Inflammatory macrophage treated with lipopolysaccharide for 4 hours (primary cell): ENCODE measurements around the gene MOSPD3.
A peak's percentile ranks its signal among the peaks of the same experiment; 100 is the strongest.
"Not testable (repeated sequence)": the region's sequence is repeated elsewhere in the genome, so short reads cannot be mapped to it uniquely, and the experiment has no call there.

ENCODE experiments used
- DNase-seq: peaks from one replicate; pipeline ENCODE4 v3.0.0-alpha.2; 2020

Gene MOSPD3

DNA sequence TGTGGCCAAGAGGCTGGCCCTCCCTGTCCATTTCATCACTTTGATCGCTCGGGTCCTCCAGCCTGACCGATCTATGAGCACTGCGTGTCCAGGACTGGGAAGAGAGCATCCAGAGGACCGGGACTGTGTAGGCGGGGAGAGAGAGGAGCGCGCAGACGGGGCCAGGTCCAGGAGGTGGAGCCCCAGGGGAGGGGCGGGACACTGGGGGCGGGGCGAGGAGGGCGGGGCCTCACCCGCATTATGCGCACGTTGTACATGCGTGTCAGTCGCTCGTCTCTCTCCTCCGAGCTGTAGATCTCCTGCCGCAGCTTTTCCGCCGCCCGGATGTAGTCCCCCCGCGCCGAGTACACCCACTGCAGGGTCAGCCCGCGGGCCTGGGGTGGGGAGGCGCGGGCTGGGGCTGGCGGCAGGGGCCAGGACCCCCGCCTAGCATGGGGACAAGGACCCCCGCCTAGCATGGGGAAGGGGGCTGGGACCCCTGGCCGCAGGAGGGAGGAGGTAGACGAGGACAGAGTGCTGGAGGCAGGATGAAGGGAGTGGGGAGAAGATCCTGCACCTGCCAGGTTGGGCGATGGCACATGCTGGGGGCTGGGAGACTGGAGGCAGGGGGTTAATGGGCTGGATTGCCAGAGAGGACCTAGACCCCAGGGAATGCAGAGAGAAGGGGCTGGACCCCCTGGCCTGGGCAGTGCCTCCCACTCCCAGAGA lies 14.3 kb downstream of the MOSPD3 start:
- peak; percentile 75 for DNase-seq

DNA sequence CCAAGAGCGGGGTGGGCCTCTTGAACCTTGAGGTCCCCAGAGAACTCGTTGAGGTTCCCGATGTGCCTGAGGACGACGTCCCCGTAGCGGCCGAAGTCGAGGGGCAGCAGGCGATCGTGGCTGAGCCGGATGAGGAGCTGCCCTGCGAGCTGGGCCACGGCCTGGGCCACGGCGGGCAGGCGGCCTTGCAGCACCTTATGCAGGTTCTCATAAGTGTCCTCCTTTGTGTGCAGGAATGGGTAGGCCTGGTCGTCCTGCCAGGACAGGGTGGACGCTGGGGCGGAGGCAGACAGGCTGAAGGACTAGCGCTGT lies 14.9 kb downstream of the MOSPD3 start:
- no peak for DNase-seq

DNA sequence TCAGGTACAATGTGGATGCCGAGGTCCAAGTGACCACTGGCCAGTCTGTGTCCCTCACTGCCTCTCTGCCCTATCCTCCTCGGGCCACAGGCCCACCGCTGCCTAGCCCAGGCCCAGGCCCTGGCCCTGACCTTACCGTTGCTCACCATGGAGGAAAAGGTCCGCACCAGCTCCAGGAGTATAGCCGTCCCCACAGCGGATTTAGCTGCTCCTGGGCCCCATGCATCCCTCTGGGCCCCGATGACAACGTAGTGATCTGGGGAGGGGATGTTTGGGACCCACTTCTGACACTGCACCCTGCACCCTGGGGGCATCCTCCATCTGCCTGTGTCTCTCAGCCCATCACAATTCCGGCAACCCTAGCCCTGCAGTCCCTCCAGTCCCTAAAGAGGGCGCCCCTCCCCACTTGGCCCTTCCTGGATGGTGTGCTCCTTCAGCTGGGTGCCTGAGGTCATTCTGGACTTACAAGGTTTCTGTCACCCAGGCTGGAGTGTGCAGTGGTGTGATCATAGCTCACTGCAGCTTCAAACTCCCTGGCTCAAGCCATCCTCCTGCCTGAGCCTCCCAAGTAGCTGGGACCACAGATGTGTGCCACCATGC lies 16.9 kb downstream of the MOSPD3 start:
- peak; percentile 44 for DNase-seq

DNA sequence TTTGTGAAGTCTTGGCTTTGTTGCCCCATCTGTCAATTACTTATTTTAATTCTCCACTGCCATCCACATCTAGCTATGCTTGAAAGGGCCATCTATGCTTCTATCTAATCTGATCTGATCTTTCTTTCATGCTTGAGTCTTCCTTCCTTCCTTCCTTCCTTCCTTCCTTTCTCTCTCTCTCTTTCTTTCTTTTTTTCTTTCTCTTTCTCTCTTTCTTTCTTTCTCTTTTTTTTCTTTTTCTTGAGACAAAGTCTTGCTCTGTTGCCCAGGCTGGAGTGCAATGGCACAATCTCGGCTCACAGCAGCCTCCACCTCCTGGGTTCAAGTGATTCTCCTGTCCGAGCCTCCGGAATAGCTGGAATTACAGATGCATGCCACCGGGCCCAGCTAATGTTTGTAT lies 17.7 kb downstream of the MOSPD3 start:
- DNase-seq = no peak

DNA sequence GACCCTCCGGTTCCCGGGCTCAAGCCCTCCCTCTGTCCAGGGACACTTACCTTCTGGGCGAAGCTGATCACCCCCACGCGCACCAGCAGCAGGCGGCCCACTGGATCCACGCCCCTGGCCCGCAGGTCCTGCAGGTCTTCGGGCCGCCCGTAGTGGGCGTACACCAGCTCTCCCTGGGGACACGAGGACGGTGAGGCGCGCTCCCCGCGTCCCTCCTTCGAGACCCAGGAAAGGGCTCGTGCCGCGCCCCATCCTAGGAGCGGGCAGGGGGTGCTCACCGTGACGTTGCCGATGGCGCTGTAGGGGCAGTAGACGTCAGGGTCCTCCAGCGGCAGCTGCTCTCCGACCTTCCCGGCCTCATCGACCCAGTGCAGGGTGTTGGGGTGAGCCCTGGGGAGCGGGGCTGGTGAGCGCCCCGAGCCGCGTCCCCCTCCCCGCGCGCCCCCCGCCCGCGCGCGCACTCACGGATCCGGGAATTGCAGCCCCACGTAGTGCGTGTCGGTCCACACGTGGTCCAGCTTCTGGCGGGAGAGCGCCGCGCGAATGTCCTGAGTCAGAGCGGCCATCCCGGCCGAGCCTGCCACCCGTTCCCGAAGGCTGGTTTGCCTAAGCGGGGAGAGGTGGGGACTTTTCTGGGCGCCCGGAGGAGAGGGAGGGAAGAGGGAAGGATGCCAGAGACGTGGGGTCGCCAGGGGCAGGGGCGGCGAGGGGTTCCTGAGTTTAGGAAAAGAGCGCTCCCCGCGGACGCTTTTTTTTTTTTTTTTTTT lies 20.8 kb downstream of the MOSPD3 start:
- peak; percentile 44 for DNase-seq

DNA sequence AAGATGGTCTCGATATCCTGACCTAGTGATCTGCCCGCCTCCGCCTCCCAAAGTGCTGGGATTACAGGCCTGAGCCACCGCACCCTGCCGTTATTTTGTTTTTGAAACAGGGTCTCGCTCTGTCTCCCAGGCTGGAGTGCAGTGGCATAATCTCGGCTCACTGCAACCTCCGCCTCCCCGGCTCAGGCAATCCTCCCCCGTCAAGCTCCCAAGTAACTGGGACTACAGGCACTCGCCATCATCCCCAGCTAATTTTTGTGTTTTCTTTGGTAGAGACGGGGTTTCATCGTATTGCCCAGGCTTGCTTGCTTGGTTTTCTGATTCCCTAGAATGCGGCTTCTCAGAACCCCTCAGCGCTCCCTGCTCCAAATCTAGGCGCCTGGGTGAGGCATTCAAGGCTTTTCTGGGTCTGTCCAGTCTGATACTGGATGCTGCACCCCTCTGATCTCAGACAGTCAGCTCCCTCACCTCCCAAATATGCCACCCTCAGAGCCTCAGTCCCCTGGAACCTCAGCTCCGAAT lies 27.7 kb downstream of the MOSPD3 start:
- no peak for DNase-seq

DNA sequence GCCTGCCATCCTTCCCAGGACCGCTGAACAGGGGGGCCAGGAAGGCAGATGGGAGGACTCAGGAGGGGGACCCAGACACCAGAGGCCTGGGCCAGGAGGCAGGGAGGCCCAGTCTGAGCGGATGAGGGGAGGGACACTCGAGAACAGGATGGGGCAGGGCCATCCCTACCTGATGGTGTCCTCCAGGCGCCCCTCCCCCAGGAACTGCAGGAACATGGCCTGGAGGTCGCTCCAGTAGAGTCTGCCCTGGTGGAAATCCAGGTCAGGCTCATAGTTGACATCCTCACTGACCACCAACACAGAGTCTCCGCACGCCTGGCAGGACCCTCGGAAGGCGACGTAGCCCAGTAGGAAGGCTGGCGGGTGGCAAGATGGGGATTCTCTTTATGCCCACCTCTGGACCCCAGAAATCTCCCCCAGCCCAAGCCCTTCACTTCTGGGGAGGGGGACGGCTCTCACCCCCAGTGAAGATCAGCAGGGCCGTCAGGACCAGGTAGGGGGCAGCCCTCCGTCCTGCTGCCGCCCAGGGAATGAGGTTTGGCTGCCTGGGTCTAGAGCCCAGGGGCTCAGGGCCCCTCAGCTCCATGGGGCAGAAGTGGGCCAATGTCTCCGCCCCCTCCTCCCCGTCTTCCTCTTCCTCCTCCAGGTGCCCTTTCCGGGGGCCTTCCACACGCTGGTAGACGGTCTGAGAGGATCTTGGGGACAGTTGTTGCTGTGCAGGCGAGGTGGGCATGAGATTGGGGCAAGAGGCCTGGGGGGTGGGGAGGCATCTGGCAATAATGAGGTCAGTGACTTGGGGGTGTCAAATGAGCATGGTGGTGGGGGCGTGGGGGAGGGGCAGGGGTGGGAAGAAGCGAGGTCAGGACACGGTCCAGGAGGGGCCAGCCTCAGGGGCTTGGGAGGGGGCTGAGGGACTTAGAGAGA lies 28.4 kb downstream of the MOSPD3 start:
- DNase-seq = no peak

DNA sequence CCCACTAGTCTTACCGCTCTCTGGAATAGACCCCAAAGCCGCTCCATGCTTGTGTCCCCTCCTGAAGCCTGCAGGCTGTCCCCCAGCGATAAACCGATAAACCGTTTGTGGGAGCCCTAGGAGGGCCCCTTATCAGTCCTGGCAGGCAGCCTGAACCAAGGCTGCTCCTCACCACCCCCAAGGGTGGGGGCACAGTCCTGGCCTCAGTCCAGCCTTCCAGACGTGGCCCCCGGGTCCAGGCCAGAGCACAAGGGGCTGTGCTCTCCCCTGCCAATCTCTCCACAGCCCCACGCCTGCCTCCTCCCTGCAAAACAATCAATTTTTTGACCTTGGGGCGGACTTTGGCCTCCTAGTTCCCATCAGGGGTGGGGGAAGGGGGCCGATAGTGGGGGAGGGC lies 29.1 kb downstream of the MOSPD3 start, which contains the start of gene TFR2:
Gene TFR2, minus strand, starts transcription at position 90 of the 397 bp plus-strand sequence. Its CDS starts 43 bp downstream, at position 47.
- no peak for DNase-seq

DNA sequence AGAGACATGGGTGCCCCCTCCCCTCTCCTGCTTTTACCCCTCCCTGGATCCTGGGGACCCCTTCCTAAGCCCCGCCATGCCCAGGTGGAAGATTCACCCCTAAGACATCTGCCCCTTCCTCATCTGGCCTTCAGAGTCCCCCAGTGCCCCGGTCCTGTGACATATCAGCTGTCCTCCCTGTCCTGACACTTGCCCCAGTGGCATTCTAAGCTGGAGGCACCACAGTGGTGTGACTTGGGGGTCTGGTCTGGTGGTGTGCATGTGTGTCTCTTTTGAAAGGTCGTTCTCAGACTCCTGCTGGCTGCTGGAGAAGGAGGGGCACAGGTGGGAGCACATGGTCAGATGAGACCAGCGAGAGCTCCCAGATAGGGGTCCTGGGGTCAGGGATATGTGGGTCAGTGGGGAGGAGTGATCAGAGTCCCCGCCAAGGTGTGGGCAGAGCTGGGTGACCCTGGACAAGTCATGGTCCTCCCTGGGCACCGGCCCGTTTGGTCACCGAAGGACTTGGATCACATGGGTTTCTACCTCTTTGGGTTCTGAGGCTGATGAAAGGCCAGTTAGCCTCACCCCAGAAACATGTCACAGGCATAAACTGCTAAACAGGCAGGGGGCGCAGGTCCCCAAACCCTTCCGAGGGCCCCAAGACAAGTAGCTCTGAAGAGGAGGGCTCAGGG lies 29.7 kb downstream of the MOSPD3 start:
- no peak for DNase-seq

DNA sequence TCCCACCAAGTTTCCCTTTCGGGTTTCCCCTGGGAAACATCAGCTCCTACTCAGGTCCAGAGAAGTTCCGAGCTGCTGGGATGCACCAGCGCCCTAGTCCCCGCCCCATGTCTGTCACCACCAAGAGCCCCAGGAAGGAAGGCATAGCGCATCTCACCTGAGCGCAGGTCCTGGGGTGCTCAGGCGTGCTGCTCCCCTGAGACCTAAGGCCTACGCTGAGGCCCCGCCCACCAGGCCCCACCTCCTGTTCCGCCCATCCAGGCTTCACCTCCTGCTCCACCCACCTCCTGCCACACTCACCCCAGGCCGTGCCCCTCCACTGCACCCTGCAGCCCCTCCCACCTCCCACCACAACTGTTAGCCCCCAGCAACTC lies 30.2 kb downstream of the MOSPD3 start:
- no peak for DNase-seq

DNA sequence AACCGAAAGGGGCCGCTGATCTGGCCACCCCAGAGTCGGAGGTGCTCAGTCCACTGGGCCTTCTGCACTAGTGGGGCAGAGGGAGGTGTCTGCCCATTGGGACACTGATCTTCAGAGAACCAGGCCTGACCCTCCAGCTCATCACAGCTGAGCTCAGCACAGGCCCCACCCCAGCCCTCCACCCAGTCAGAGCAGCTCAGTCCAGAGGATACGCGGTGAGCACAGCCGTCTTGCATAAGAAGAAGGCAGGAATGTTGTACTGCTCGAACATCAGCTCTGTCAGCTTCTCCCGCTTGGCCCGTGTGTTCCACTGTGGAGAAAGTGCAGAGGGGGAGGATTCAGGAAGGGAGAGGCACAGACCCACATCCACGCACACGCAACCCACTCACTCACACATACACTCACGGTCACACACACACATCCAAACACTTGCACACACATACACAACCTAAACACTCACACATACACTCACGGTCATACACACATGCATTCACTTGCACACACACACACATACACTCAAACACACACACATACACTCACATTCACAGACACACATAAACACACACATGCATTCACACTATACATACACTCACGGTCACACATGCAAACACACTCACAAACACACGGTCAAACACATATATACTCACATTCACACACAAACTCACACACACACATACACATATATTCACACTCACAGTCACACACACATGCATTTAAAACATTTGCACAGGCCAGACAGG lies 37.7 kb downstream of the MOSPD3 start:
- DNase-seq = no peak

DNA sequence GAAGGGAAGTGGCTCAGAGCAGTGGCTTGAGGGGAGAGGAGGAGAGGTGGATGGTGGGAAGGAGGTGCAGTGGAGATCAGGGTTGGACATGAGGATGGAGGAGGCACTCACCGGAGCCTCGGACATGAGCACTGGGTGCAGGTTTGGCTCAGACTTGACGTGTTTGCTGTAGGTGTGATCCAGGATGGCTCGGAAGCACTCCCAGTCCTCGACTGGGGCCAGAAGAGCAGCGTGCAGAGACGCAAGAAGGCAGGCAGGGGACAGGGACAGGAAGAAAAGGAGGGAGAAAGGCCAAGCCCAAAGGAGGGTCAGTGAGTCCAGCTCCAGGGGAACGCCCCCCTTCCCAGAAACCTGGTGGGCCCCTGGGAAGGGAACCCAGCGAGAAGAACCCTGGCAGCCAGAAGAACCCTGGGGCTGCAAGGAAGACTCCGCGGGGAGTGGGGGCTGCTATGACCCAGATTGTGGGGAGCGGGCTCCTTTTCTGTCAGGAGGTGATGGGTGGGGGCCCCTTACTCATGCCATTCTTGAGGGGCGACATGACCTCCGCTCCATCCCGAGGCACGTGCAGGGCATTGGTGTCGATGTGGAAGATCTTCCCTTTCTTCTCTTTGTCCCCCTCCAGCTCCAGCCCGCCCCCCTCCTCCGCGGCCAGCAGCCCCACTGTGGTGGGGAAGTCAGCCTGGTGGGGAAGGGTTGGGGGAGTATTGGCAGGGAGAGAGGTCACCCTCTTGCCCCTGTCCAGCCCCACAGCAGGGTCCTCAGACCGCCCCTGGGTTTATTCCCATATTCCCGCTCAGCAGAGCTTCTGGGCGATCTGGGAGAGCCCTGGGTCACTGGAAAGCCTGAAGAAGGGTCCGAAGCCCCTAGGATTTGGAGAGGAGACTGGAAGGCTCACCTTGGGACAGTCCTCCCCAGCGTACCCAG lies 42.8 kb downstream of the MOSPD3 start:
- DNase-seq = no peak

DNA sequence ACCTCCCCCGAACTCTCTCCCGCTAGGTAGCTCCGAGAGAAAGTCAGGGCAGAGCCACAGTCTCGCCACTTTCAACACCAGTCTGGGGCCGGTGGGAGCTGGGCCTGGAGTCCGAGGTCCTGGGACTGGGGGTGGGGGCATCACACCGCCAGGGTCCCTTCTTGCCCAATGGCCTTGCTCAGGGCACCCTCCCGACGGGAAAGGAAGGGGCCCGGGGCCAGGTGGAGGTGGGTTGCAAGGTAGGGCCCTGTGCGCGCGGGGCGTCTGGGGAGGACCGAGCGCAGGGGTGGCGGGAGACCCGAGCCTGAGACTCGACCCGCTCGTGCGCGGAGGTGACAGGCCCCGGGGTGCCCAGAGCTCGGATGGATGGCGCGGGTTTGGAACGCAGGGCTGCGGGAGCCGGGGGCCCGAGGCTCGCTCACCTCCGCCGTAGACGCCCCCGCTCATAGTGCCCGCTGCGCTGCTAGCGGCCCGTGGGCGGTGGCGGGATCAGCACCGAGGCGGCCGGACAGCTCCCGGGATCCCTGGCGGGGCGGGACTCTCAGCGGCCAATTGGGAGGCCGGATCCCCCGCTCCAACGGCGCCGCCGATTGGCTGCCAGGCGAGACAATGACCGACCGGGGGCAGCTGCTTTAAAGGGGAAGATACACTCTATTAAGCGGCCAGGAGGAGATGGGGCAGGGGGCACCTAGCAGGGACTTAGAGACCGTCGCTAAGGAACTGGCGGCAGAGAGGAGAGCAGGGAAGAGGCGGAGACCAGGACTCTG lies 43.8 kb downstream of the MOSPD3 start, which contains the start of gene ACTL6B:
Gene ACTL6B, minus strand, starts transcription at position 541 of the 767 bp plus-strand sequence. Its CDS starts 94 bp downstream, at position 447.
- DNase-seq = peak; percentile 40

DNA sequence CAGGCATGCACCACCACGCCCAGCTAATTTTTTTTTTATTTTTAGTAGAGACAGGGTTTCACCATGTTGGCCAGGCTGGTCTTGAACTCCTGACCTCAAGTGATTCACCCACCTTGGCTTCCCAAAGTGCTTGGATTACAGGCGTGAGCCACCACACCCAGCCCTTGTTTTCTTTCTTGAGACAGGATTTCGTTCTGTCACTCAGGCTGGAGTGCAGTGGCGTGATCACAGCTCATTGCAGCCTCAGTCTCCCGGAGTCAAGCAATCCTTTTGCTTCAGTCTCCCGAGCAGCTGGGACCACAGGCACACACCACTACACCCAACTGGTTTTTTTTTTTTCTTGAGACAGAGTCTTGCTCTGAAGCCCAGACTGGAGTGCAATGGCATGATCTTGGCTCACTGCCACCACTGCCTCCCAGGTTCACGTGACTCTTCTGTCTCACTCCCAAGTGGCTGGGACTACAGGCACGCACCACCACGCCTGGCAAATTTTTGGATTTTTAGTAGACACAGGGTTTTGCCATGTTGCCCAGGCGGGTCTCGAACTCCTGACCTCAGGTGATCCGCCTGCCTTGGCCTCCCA lies 49.9 kb downstream of the MOSPD3 start:
- DNase-seq = not testable (repeated sequence)
